Astrocyte (in vitro differentiated cells and primary cell): ENCODE data around the gene ARHGDIA.

Source experiments
- EZH2 ChIP-seq: IDR thresholded peaks from 2 replicates; pipeline ENCODE4 v1.6.1; 2012; ENCODE audit warnings: mild to moderate bottlenecking, low read length, inconsistent platforms; ENCODE audit not compliant: insufficient read depth
- TF ChIP-seq, protein P1 (sequence below): IDR thresholded peaks from 2 replicates; pipeline ENCODE4 v1.5.1; 2011; ENCODE audit warnings: low read depth, mild to moderate bottlenecking, inconsistent platforms, low read length, moderate library complexity; ENCODE audit not compliant: insufficient read depth

DNA sequence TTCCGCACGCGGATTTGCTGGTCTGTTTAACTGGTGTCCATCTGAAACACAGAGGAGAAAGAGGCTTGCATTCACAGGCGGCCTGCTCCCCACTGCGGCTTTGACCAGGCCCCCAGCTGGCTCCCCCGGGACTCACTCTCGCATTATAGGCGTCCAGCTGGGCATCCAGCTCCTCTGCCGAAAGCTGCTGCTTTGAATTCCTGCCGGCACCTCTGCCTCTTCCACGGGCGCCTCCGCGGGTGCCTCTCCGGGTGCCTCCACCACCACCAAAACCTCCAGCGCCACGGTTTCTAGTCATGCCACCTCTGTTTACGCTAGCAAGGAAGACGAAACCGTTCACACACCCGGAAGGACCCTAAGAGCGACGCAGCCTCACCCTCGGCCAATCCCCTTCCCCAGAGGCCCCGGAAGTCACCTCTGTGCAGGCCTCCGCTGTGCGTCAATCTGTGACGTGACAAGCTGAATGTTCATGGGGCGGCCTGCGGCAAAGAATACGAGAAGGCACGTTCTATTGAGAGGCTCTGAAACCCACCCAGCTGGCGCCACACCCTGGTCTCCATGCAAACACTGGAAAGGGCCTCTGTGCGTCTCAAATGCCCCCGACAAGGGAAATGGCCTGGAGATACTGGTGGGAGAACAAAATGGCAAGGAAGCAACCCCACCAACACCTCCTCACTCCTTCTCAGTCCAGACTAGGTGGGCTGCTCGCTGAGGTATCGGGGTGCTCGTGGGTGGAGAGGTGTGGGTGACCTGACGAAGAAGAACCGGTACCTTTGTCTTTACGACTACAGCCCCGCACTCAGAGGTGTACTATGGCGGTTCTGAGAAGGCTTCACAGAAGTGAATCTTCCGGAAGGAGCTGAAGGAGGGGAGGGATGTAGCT, 17.2 kb upstream of the ARHGDIA start:
- TF ChIP-seq, protein P1, sequence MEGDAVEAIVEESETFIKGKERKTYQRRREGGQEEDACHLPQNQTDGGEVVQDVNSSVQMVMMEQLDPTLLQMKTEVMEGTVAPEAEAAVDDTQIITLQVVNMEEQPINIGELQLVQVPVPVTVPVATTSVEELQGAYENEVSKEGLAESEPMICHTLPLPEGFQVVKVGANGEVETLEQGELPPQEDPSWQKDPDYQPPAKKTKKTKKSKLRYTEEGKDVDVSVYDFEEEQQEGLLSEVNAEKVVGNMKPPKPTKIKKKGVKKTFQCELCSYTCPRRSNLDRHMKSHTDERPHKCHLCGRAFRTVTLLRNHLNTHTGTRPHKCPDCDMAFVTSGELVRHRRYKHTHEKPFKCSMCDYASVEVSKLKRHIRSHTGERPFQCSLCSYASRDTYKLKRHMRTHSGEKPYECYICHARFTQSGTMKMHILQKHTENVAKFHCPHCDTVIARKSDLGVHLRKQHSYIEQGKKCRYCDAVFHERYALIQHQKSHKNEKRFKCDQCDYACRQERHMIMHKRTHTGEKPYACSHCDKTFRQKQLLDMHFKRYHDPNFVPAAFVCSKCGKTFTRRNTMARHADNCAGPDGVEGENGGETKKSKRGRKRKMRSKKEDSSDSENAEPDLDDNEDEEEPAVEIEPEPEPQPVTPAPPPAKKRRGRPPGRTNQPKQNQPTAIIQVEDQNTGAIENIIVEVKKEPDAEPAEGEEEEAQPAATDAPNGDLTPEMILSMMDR = no peak
- TF ChIP-seq EZH2 = no peak
